GM18520 (cell line): ENCODE data around the gene LANCL2.
"Not testable (repeated sequence)": the region's sequence is repeated elsewhere in the genome, so short reads cannot be mapped to it uniquely, and the experiment has no call there.

Source experiments
- ATAC-seq: cut with Tn5 transposase; IDR thresholded peaks from one replicate; pipeline ENCODE4 v1.9.1; 2021; ENCODE audit not compliant: unreplicated experiment

Gene LANCL2, protein sequence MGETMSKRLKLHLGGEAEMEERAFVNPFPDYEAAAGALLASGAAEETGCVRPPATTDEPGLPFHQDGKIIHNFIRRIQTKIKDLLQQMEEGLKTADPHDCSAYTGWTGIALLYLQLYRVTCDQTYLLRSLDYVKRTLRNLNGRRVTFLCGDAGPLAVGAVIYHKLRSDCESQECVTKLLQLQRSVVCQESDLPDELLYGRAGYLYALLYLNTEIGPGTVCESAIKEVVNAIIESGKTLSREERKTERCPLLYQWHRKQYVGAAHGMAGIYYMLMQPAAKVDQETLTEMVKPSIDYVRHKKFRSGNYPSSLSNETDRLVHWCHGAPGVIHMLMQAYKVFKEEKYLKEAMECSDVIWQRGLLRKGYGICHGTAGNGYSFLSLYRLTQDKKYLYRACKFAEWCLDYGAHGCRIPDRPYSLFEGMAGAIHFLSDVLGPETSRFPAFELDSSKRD

DNA sequence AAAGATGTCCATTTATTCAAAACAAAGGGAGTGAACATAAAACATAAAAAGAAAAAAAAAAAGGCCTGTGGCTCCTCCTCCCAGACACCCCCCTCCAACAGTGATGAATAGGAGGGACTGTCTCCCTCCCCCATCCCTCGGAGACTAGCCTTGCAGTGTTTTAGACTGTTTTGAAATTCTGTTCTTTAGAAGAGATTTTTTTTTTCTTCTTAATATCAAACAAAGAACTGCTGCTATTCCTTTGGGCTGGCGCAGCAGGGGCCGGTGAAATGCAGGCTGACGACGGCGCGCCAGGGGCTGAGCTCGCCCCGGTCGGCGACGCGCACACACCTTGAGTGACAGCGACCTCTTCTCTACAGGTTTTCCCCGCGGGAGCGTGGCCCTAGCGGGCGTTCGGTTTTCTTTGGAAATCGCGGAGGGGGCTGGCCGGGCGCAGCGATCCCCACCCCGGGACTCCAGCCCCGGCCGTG, at the start of gene LANCL2:
Gene LANCL2, plus strand, starts transcription at position 133 of the 470 bp plus-strand sequence. CDS start 689 bp downstream, outside the sequence.
- ATAC-seq: peak; percentile 1

DNA sequence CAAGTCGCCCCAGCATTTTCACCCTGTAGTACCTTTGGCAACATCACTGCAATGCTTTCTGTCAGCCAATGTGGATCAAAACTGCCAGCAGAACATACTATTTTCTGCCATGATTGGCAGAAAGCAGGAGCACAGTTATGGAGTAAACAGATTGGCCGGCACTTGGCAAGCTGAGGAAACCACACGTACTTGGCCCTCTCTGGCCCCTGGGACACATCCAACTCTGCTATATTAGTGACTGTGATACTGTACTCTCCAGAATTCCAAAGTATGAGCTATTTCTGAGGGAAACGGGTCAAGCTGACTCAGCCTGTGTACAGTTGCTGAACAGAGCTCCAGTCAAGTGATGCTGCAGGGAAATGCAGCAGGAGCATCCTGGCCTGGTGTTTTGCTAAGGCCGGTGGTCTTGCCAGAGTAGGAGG, 39.8 kb upstream of the LANCL2 start:
- ATAC-seq: no peak

DNA sequence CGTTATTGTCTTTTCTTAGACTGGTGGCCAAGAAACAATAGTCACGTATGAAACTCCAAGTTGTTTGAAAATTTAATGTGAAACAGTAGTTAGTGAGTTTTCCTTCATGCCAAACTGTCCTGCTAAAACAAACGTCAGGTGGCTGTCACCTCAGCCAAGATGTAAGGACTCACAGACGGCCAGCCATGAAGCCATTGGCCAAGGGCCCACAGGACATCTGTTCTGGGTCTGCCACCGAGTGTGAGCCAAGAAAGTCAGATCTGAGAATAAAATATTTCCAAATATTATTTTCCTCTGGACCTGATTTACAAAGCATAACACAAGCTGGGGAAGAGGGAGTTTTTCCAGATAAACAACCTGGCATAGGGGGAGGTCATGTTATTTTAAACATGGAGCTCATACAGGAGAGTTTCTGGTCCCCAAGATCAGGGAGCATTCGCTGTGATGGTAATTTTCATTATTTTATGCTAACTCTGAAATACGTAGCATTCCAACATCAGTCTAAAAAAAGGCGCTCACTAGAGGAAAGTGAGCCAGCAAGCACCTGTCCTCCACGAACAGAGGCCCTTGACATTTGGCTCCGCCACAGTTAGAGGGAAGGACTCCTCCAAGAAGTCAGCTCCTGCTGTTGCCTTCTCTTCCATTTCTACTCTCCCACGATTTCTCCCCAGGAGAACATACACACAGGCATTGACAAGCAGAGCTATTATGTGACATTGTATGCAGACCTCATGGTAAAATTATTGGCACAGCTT, 38.9 kb upstream of the LANCL2 start:
- no peak for ATAC-seq

DNA sequence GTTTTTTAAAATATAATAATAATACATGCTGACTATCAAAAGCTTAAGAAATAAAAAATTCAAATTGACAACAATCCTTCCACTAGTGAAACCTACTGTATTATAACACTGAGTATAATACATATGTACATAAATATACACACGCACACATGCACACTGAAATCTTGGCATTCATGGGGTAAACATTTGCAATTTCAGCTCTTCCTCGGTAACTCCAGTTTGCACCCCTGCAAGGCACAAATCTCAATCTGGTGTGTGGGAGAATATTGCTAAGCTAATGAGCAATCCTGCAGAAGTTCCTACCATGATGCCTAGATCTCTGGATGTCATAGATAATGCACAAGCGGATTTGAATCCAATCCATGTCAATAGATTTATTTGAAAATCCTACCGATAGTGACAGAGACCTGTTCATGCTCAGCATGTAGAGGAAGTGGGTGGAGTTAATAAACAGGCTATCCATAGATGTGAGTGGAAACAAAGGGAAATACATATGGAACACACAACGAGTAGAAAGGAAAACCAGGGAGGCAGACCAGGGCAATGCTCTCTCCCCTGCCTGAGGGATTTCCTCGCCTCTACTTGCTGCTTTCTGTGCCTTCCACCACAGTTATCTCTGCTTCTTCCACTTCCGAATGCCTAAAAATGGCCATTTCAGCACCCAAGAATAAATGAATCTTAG, 38.1 kb upstream of the LANCL2 start:
- ATAC-seq: no peak

DNA sequence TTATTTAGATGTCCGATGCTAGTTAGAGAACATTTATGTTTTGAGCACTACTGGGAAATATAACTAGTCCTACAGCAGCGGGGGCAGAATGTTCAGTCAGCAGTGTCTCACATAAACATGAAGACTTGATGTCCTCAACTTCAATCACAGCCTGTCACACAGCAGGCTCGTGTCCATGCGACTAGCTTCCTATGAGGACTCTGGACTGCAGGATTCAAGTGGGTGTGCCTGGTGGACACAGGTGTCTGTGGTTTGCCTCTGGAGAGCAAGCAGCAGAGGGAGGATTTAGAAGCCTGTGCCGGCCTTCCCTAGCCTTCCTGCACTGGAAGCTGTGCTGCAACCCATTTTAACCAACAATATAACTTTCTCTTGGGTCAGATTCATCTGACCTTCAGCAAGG, 30.0 kb upstream of the LANCL2 start:
- no peak for ATAC-seq

DNA sequence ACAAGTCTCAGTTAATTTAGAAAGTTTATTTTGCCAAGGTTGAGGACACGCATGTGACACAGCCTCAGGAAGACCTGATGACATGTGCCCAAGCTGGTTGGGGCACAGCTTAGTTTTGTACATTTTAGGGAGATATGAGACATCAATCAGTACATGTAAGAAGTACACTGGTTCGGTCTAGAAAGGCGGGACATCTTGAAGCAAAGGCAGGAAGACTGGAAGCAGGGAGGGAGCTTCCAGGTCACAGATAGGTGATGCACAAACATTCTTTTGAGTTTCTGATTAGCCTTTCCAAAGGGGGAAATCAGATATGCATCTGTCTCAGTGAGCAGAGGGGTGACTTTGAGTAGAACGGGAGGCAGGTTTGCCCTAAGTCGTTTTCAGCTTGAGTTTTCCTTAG, 29.4 kb upstream of the LANCL2 start:
- no peak for ATAC-seq

DNA sequence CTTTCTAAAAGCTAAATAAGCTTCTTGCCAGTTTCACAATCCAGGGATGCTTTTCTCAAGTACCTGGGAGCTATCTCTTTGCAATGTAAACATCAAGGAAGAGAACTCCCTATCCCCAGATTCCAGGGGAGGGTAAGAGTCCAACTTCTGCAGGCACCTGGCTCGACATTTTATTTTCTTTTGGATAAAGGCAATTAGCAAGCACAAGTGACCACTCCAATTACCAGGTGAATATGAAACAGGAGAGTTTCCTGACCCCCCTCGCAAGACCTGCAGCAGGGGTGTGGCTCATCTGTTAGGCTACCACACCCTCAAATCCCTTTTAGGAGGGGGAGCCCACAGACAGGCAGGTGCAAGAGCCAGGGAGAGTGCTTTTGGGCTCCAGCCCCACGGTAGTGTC, 28.6 kb upstream of the LANCL2 start:
- no peak for ATAC-seq

DNA sequence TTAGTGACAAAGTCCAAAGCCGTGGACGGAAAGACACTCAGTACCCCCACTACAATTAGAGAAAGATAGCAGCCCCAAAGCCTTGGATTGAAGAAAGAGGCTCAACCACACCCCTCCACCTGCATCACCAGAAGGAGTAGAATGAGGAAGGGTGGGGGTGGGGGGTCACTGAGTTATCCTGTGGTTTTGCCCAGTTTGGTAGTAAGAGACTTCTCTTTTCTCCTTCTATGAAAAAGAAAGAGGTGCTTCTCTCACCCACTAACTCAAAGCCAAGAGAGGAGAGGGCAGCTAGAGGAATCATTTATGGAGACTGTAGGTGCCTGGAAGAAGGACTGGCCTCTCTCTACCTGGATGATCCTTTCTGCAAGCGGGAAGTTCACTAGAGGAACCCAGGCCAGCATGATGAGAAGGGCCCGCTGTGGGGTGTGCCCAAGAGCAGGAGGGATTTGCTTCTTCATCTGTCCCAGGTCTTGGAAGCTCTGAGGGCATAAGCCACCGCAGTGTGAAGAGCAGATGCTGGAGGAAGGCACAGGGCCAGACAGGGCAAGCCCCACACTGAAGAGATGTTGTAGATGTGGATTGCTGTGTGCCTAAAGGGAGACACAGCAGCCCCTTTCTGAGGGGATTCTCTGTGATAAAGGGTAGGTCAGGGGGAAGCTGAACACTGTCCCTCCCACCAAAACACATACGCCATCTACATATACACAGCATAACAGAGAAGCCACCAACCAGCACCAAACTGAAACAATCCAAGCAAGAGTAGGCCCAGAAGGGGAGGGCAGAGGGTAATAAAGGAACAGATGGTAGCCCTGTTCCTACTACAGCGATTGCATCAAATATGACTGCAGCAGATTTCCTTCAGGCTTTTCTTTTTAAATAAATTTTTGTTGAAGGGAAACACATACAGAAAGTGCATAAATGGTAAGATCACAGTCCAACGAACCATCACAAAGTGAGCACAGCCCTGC, 25.8 kb upstream of the LANCL2 start:
- no peak for ATAC-seq

DNA sequence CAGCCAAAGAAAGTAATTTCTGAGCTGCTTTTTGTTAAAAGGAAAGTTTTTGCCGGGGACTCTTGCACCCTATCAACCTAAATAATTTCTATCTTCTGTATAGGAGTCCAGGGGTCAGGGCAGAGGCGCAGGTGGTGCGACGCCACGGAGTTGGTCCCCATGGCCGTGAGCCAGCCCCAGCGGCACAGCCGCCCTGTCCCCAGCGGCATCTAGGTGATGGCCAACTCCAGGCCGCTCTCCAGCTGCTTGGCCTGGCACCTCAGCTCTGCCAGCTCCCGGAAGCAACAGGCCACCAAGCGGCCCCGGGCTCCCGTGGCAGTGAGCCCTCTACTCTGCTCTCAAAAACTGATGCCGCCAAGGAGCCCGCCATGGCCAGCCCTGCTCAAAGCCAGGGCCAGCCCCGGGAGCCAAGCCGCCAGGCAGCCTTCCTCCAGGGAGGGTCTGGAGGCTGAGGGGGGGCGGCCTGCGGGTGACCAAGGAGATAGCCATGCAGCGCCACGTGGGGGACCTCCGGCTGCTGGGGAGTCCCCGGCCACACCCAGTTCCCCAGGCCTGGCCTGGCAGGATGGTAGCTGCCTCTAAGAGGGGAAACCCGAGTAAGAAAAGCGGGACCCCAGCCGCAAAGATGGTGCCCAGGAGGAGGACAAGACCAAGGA, 22.8 kb upstream of the LANCL2 start:
- ATAC-seq: no peak

DNA sequence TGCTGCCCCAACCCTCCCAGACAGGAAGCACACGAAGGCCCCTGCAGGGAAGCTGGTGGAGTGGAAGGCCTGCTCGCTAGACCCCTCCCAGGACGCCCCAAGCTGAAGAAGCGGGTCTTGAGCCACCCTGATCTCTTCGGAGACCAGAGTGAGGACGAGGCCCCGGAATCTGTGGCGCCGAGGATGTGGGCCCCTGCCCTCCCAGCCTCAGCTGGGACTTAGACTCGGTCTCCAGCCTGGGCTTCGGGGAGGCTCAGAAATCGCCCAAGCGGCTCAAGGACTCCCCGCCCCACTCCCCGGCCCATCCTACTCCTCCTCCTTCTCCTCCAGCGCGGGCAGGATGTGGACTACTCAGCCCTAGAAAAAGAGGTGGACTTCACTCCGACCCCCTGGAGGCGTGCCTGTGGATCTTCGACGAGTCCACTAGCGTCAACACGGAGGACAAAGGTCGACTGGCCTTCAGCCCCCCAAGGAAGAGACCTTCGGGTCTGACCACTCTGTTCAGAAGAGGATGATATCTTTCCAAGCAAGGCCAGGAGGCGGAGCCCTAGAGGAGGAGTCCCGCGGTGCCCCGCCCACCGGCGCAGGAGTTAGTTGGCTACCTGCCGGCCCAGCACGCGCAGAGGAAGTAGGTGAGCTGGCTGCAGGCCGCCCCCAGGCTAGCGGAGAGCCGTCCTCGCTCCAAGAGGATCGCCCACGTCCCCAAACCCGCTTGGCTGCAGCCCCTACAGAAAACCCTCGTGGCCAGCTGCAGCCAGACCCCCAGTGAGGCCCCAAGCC, 21.9 kb upstream of the LANCL2 start:
- no peak for ATAC-seq

DNA sequence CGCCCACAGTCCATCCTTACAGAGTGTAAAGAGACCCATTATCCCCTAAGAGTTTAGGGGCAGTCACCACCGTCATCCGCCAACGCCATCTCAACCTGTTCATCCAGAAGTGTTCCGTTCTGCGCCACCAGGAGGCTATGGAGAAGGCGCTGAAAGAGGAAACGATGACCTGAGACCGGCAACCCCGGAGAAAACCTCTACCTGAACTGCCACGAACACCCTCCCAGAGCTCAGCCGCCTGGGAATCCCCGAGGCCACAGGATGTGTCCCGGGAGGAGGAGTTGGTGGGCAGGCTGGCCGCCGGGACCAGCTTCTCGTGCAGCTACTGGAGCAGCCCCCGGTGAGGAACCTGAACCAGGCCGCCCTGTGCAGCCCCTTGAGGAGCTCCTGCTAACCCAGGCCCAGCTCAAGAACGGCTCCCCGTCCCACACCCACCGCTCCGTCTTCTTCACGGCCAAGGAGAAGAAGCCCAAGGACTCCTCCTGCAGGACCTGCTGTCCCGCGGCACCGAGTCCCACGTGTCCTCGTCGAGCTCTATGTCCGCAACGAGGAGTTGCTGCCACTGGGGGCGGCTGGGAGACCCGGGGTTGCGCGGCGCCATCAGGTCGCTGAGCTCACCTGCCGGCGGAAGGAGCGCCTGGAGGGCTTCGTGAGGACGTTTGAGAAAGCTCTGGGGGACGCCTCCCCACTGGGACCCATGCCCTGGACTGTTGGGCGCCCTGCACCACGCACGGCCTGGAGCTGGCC, 21.1 kb upstream of the LANCL2 start:
- ATAC-seq: no peak

DNA sequence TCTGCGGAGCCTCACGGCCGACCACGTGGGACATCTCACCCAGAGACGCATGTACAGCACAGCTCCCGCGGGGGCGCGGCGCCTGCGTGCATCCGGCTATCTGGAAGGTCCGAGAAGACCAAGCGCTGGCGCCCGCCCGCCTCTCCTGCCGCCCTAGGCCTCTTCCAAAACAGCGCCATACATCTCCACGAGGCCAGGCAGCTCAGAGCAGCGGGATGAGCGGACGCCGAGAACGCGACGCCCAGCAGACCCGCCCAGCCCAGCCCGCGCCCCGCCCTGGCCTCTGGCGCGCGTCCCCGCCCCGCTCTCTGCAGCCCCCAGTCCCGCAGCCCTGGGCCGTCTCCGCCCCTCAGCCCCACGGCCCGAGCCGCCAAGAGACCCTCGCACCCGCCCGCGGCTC, 20.3 kb upstream of the LANCL2 start:
- ATAC-seq: no peak

DNA sequence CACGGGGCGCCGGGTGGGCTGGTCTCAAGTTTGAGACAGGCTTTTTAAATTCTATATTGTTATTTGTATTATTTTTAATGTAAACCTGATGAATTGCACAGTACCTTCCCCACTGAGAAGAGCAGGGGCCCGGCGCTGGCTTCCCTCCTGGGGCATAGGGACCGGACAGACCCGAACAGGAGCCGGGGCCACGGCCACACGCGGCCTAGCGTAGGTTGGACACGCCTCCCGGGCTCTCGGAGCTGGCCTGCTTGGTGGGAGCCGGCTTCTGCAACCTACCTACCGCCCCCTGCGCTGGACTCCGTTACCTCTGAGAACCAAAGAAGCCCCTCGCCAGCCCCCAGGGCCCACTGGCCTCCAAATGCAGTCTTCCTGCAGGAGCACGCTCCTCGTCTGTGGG, 19.8 kb upstream of the LANCL2 start:
- ATAC-seq: no peak

DNA sequence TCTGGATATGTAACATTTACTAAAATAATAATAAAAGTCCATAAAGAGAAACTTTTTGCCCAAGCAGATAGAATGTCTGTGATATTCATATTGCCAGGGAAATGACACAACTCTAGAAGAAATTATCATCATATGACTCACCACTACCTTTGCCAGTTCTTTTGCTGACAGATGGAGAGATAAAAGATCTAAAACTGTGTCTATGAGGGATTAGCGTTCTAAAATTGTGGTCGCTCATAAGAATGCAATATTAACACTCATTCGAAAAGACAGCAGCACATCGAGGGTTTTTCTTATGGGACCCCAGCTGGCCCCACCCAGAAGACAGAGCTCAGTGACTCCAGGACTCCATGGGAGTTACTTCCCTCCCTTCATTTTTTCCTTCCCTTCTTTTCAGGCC, 16.6 kb upstream of the LANCL2 start:
- no peak for ATAC-seq

DNA sequence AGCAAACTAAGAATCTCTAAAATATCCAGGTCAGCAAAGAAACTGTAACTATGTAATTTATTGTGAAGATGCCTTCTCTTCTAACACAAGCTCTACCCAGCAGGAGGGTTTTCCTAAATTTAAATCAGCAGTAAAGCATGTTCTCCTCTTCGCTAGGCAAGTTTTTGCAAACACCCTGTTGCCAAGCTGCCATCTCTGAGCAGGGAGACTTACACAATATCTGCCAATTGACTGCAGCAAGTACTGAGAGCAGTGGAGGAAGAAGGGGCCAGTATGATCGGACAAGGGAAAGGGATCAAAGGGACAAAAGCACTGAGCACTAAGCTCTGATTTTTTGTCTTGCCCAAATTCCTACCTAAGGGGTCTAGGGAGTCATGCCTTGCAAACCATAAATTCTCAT, 16.0 kb upstream of the LANCL2 start:
- ATAC-seq: no peak

DNA sequence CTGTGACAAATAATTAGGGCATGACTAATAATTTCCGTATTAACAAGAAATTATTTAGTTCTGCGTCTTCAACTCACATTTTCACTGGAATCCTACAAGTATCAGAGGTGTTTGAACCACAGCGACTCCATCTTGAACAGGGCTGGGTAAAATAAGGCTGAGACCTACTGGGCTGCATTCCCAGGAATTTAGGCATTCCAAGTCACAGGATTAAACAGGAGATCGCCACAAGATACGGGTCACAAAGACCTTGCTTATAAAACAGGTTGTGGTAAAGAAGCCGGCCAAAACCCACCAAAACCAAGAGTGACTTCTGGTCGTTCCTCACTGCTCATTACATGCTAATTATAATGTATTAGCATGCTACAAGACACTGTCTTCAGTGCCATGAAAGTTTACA, 14.9 kb upstream of the LANCL2 start:
- no peak for ATAC-seq

DNA sequence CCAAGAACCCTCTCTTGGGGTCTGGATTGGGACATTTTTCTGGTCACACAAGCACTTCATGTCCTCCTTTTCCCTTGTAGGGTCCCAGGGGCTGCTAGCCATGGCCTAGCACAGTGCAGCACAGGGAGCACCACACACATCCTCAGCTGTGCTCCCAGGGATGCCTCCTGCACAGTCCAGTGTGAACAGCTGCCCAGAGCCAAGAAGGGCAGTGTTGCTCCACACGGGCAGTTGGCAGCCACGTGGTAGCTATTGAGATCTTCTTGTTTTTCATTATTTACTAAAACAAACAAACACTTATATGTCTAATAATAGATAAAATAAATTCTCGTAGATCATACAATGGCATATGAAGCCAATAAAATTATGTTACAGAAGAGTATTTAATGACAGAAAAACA, 13.9 kb upstream of the LANCL2 start:
- no peak for ATAC-seq

DNA sequence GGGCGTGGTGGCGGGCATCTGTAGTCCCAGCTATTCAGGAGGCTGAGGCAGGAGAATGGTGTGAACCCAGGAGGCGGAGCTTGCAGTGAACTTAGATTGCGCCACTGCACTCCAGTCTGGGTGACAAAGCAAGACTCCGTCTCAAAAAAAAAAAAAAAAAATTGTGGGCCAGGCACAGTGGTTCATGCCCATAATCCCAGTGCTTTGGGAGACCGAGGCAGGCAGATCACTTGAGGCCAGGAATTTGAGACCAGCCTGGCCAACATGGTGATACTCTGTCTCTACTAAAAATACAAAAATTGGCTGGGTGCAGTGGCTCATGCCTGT, 12.2 kb upstream of the LANCL2 start:
- not testable (repeated sequence) for ATAC-seq

DNA sequence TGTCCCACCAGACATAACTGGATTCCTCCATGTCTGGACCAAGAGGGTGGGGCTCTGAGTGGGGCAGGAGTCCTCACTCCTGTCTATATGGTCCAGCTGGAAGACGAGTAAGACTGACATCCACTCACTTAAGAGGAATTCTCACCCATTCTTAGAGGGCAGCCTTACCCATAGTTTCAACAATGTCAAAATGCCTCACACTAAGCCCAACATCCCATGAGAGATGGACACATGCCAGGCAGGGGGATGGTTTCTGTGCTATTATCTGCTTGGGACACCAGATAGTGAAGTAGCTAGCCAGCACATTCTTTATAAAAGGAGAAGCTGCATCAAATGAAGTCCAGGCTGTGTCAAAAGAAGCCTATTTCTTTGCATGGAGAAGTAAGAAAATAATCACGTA, 4.7 kb upstream of the LANCL2 start:
- no peak for ATAC-seq
